Esophagus squamous epithelium (tissue), 5 donors: ENCODE results near the gene MAMDC2. TPM values are rescaled to one million over a fixed set of nuclear protein-coding genes. Genes with fewer than 3 reads are reported as not detected.
A peak's percentile ranks its signal among the peaks of the same experiment; 100 is the strongest.

Source experiments
- DNase-seq: peaks from one replicate; lab custom pipeline; 2025; lab: John Stamatoyannopoulos, UW
- H3K27ac ChIP-seq, 4 donors: fragments of 200-600 bp; sonication (generic); one replicate each; pipeline ENCODE4 v1.5.1; 2016 to 2019; ENCODE audit warnings: mild to moderate bottlenecking in 1 of 4
- H3K27me3 ChIP-seq, 4 donors: fragments of 200-600 bp; sonication (generic); 1 replicate in 3 of 4; 2 replicates in 1 of 4; pipeline versions ENCODE4 v1.5.1 to v1.6.0; 2017 to 2021; ENCODE audit warnings: antibody characterized with exemption in 1 of 4
- H3K36me3 ChIP-seq, 3 donors: fragments of 200-600 bp; sonication (generic); one replicate each; pipeline ENCODE4 v1.5.1; 2016 to 2019
- H3K4me1 ChIP-seq, 3 donors: fragments of 200-600 bp; sonication (generic); one replicate each; pipeline ENCODE4 v1.5.1; 2017 to 2019
- H3K4me3 ChIP-seq, 4 donors: fragments of 200-600 bp; sonication (generic); 1 replicate in 3 of 4; 2 replicates in 1 of 4; pipeline ENCODE4 v1.5.1; 2016 to 2019; ENCODE audit warnings: mild to moderate bottlenecking in 2 of 4, moderate library complexity in 1 of 4
- H3K9me3 ChIP-seq, 3 donors: fragments of 200-600 bp; sonication (generic); one replicate each; pipeline ENCODE4 v1.5.1; 2016 to 2019
- CTCF ChIP-seq, 6 experiments: fragments of 450-650 bp in 4 of 6; fragments of 200-600 bp in 2 of 6; sonication (generic) in 2 of 6; IDR thresholded peaks; one replicate each; pipeline ENCODE4 v1.5.1; 2016 to 2019; ENCODE audit warnings: antibody characterized with exemption in 6 of 6, mild to moderate bottlenecking in 4 of 6, moderate library complexity in 4 of 6
- POLR2A ChIP-seq, 4 donors: fragments of 450-650 bp; IDR thresholded peaks; one replicate each; pipeline ENCODE4 v1.6.1; 2017; ENCODE audit warnings: antibody characterized with exemption in 4 of 4, mild to moderate bottlenecking in 4 of 4, moderate library complexity in 3 of 4
- WGBS, 2 donors: methylation state at CpG; one replicate each; pipeline ENCODE4 v1.1.5; 2018; 5-methylcytosine and 5-hydroxymethylcytosine counted together
- intact Hi-C: fragments of 100-400 bp; cut with DNase I; formaldehyde crosslinking; loops from one replicate; pipeline ENCODE4 v1.15.0; 2022
- total RNA-seq, 4 donors: library from RNA; depleted of rRNA; stranded (reverse); fragments of >200 nt; gene quantifications; one replicate each; pipeline ENCODE4 v1.1.0, GENCODE V29; 2016
- donor health status: DM: yes; HTN: yes; CAD: no.

Gene MAMDC2
- total RNA-seq, 4 donors from 2014 or later = 1.9 to 58.4 (median 11.3) TPM

- intact Hi-C loops = no loop called here
- Histone ChIP-seq H3K4me1 (peaks cover 0 to 14% (median 0%) of the 10 kb centered on the region in 3 donors), H3K4me3 (no peak overlapping the region), H3K9me3 (no peaks in the 10 kb centered on the region), H3K27ac (no peak overlapping the region), H3K36me3 (peaks cover 0 to 31% (median 0%) of the 10 kb centered on the region in 3 donors), H3K27me3 (no peaks in the 10 kb centered on the region)
- DNase-seq = no peak
- TF ChIP-seq POLR2A (IDR thresholded peaks at IDR 0.05) = no peak
- no peak for TF ChIP-seq CTCF (IDR thresholded peaks at IDR 0.05)
- WGBS, 2 donors = 79 to 81% methylated on average over 7 of the region's 7 CpGs
Observed at GRCh38 chr9:70127540-70128416, 84.1 kb downstream of the MAMDC2 start.

- Histone ChIP-seq H3K27me3 (no peaks in the 10 kb centered on the region), H3K36me3 (peaks cover 0 to 31% (median 0%) of the 10 kb centered on the region in 3 donors), H3K4me3 (no peak overlapping the region), H3K4me1 (peaks cover 0 to 13% (median 0%) of the 10 kb centered on the region in 3 donors), H3K27ac (no peak overlapping the region), H3K9me3 (no peaks in the 10 kb centered on the region)
- 83% methylated on average over 2 of the region's 2 CpGs; no CpG with 5 or more reads in 1 of the 2 donors for WGBS, 2 donors
- no peak for TF ChIP-seq POLR2A (IDR thresholded peaks at IDR 0.05)
- TF ChIP-seq CTCF (IDR thresholded peaks at IDR 0.05) = no peak
- intact Hi-C loops = no loop called here
- DNase-seq = no peak
Observed at GRCh38 chr9:70130266-70130665, 86.6 kb downstream of the MAMDC2 start.

GRCh38 chr9:70131296-70131695, 87.6 kb downstream of the MAMDC2 start:
- no peak overlapping the region for H3K27ac ChIP-seq

GRCh38 chr9:70133253-70134208, 89.9 kb downstream of the MAMDC2 start:
- peaks cover 0 to 7% (median 0%) of the 10 kb centered on the region in 3 donors for H3K36me3 ChIP-seq
- no peak for DNase-seq
- intact Hi-C loops = no loop called here
- no peak overlapping the region for H3K4me3 ChIP-seq
- no peaks in the 10 kb centered on the region for H3K4me1 ChIP-seq
- no peaks in the 10 kb centered on the region for H3K27me3 ChIP-seq
- no peak for TF ChIP-seq POLR2A (IDR thresholded peaks at IDR 0.05)
- no peak for TF ChIP-seq CTCF (IDR thresholded peaks at IDR 0.05)
- H3K27ac ChIP-seq = peak overlapping the region in 1 of 4 donors; percentile 47
- 74 to 87% methylated on average over 5 to 6 of the region's 6 CpGs for WGBS, 2 donors
- no peaks in the 10 kb centered on the region for H3K9me3 ChIP-seq

More at GRCh38 chr9:70131296-70131695, 87.6 kb downstream of the MAMDC2 start:
- H3K4me1 ChIP-seq = peaks cover 0 to 2% (median 0%) of the 10 kb centered on the region in 3 donors
- no peaks in the 10 kb centered on the region for H3K27me3 ChIP-seq
- TF ChIP-seq POLR2A (IDR thresholded peaks at IDR 0.05) (no peak), CTCF (IDR thresholded peaks at IDR 0.05) (no peak)
- 33 to 56% methylated on average over 1 of the region's 1 CpG for WGBS, 2 donors
- DNase-seq = no peak
- intact Hi-C loops = no loop called here
- H3K36me3 ChIP-seq = peaks cover 0 to 21% (median 0%) of the 10 kb centered on the region in 3 donors
- H3K4me3 ChIP-seq = no peak overlapping the region
- no peaks in the 10 kb centered on the region for H3K9me3 ChIP-seq
